COLO668 (cell line): Measurements from ENCODE around the gene DLGAP4.
"Not testable (repeated sequence)": the region's sequence is repeated elsewhere in the genome, so short reads cannot be mapped to it uniquely, and the experiment has no call there.

Source experiments
- DNase-seq: peaks from one replicate; lab custom pipeline; 2025; ENCODE audit not compliant: unreplicated experiment; lab: John Stamatoyannopoulos, UW

DLGAP4 gene

GRCh38 chr20:36547186-36548005 is 241.3 kb downstream of the DLGAP4 start:
- no peak for DNase-seq

DNA sequence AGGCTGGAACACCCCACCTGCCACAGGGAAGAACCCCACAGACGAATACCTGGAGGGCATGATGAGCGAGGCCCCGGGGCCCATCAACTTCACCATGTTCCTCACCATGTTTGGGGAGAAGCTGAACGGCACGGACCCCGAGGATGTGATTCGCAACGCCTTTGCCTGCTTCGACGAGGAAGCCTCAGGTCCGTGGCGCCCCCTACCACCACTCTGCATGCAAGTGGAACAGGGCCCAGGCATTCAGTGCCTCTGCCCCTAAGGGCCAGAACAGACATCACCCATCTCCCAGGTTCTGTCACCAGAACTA is 241.8 kb downstream of the DLGAP4 start:
- DNase-seq = no peak

- DNase-seq = no peak
Observed at GRCh38 chr20:36548704-36549627, 242.8 kb downstream of the DLGAP4 start.

DNA sequence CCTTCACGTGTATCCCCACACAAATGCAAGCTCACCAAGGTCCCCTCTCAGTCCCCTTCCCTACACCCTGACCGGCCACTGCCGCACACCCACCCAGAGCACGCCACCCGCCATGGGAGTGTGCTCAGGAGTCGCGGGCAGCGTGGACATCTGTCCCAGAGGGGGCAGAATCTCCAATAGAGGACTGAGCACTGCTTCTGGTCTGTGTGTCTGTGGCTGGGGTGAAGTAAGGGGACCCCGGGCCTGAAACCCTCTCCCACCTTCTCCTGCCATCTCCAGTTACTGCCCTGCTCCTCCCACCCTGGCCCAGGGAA is 243.4 kb downstream of the DLGAP4 start:
- DNase-seq = no peak

- DNase-seq = no peak
Observed at GRCh38 chr20:36549942-36550789, 244.0 kb downstream of the DLGAP4 start.

DNA sequence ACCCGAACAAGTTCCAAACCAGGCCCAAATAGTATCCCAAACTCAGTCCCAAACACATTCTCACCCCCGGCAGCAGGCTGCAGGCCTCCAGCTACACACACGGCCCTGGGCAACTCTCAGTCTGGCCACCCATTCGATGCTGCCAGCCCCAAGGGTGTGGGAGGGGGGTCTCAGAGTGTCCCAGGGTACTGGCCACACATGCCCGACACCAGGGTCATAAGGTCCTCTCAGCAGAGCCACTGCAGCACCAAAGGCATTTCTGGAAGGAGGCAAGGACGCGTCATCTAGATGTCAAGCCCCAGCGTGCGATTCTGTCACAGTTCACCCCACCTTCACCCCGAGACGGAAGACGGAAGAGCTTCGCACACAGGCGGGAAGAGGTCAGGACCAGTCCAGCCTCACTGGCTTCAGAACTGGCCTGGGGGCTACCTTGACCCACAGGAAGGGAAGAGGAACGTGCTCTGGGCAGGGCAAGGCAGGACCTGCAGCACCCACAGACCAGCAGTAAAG is 244.7 kb downstream of the DLGAP4 start:
- DNase-seq = no peak

GRCh38 chr20:36555248-36555647 is 249.1 kb downstream of the DLGAP4 start:
- no peak for DNase-seq

DNA sequence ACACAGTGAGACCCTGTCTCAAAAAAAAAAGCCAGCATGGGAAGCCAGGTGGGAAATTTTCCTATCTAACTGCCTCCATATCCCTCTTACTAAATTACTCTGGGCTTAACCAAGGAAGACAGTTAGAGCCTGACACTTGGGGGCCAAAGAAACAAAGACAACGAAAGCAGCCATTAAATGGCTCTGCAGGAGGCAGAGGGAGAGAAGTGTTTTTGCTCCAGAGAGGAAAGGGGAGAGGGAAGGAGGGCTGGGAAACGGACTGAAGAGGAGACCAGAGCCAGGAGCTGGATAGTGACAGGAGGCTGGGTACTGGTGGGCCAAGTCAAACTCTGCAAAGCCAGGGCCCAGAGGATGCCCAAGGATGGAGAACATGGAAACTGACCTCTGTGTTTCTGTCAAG is 256.6 kb downstream of the DLGAP4 start:
- DNase-seq = no peak

GRCh38 chr20:36563374-36563773 is 257.2 kb downstream of the DLGAP4 start:
- DNase-seq = no peak

GRCh38 chr20:36564078-36564725 is 258.1 kb downstream of the DLGAP4 start:
- not testable (repeated sequence) for DNase-seq

DNA sequence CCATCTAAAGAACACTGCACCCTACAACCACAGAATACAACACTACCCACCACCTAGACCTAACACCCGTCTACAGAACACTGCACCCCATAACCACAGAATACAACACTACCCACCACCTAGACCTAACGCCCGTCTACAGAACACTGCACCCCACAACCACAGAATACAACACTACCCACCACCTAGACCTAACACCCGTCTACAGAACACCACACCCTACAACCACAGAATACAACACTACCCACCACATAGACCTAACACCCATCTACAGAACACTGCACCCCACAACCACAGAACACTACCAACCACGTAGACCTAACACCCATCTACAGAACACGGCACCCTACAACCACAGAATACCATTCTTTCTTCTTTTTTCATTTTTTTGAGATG is 258.6 kb downstream of the DLGAP4 start:
- DNase-seq = not testable (repeated sequence)

GRCh38 chr20:36565520-36565919 is 259.4 kb downstream of the DLGAP4 start:
- DNase-seq = no peak

- no peak for DNase-seq
Observed at GRCh38 chr20:36569847-36570429, 263.8 kb downstream of the DLGAP4 start.

GRCh38 chr20:36571564-36572504 is 265.7 kb downstream of the DLGAP4 start:
- DNase-seq = no peak

DNA sequence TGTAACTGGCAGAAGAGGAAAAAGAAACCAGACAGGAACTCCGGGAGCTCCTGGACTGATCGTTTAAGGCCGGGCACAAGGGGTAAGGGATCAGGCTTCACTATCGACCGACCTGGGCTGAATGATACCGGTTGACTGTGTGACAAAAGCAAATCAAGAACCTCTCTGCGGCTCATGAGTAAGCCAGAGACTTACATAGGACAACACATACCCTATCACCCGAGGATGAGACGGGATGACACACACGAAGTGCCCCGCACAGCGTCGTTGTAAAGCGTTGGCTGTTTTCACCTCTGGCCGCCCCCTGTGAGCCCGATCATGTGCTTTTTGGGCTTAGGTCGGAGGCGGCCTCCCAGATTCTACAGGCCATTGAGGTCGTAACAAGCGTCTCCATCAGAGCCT is 266.6 kb downstream of the DLGAP4 start:
- DNase-seq = peak; percentile 41

- DNase-seq = peak; percentile 67
Observed at GRCh38 chr20:36573103-36573797, 267.1 kb downstream of the DLGAP4 start, which contains the start of gene TGIF2. Gene TGIF2 (plus strand): TSS chr20:36573597. CDS start chr20:36578775, 5,178 bp downstream.

GRCh38 chr20:36573798-36574365 is 267.7 kb downstream of the DLGAP4 start:
- DNase-seq = no peak
